ENCODE results near the gene MGARP. TPM values are rescaled to one million over a fixed set of nuclear protein-coding genes. Genes with fewer than 3 reads are reported as not detected.

Gene MGARP
- total RNA-seq, 1 experiment from 2014 or later = 0.22 TPM

- no TSS peak for BruUV-seq (replicated peaks)
- CTCF ChIA-PET = no interaction called here
- no peaks in the 10 kb centered on the region for H3K9me3 ChIP-seq (ENCODE audit: control insufficient read depth in 1 of 2, insufficient read depth in 1 of 2, low read depth in 1 of 2, low read length in 2 of 2)
- peak overlapping the region; percentile 86 for H2AFZ ChIP-seq (ENCODE audit: low read depth, low read length, poor library complexity, severe bottlenecking)
- H3K27me3 ChIP-seq (ENCODE audit: insufficient read depth, low read length) = no peaks in the 10 kb centered on the region
- no peaks in the 10 kb centered on the region for H4K20me1 ChIP-seq (ENCODE audit: insufficient read depth)
- no peak overlapping the region; the same call in 1 of the 2 replicates for H3K27ac ChIP-seq (ENCODE audit: low read depth, low read length)
- peaks cover 15 to 26% of the 10 kb centered on the region in 2 experiments for H3K4me1 ChIP-seq (ENCODE audit: control insufficient read depth in 1 of 2, insufficient read depth in 2 of 2, low read length in 2 of 2)
- no peaks in the 10 kb centered on the region for H3K79me2 ChIP-seq (ENCODE audit: insufficient read depth, low read length)
- peak overlapping the region; percentile 71 for H3K4me2 ChIP-seq (ENCODE audit: low read length)
- DNase-seq (ENCODE audit: low read depth, low spot score) (no peak), ATAC-seq (0 out of 2 replicates have a peak, but pooled peaks have one; percentile 16)
- intact Hi-C loops (cut with micrococcal nuclease) = no loop called here
- peak overlapping the region in 1 of 2 experiments; percentile 46; a peak in 2 of 4 replicates for H3K4me3 ChIP-seq (replicated peaks in 1 of 2; ENCODE audit: low read depth in 1 of 2, low read length in 2 of 2)
- RAD21 ChIA-PET (ENCODE audit: low non-redundant PET in 1 of 2, low total read pairs in 2 of 2, uncharacterized antibody in 2 of 2, unreplicated experiment in 2 of 2) = no interaction called here
- POLR2A ChIA-PET = interaction anchor here (1.2 to 1.8 kb wide), 2 partner anchors 9 to 34 kb away, joined by 4 read pairs; partner anchors contain the start of gene NAA15
- no peaks in the 10 kb centered on the region for H3K9me2 ChIP-seq (ENCODE audit: insufficient read depth)
- H3K9ac ChIP-seq (ENCODE audit: low read length) = peak overlapping the region; percentile 24; the same call in 1 of the 2 replicates
- TF ChIP-seq RAD21 (IDR thresholded peaks at IDR 0.05; ENCODE audit: low read depth) = no peak
- 0 out of 2 replicates have a peak, but pooled peaks have one; percentile 15 for TF ChIP-seq FOSL1 (IDR thresholded peaks at IDR 0.05; ENCODE audit: low read depth)
- TF ChIP-seq SIN3A (IDR thresholded peaks at IDR 0.05; ENCODE audit: low read depth) = no peak
- TF ChIP-seq SRF (IDR thresholded peaks at IDR 0.05; ENCODE audit: low read depth) = no peak
- no peak for TF ChIP-seq ZBTB33 (IDR thresholded peaks at IDR 0.05; ENCODE audit: extremely low read depth, insufficient replicate concordance, low read length)
- no peaks in the 10 kb centered on the region for H3K36me3 ChIP-seq (ENCODE audit: control insufficient read depth in 1 of 2, insufficient read depth in 2 of 2, low read length in 2 of 2)
Observed at GRCh38 chr4:139267301-139267700, 12.7 kb downstream of the MGARP start.

DNA sequence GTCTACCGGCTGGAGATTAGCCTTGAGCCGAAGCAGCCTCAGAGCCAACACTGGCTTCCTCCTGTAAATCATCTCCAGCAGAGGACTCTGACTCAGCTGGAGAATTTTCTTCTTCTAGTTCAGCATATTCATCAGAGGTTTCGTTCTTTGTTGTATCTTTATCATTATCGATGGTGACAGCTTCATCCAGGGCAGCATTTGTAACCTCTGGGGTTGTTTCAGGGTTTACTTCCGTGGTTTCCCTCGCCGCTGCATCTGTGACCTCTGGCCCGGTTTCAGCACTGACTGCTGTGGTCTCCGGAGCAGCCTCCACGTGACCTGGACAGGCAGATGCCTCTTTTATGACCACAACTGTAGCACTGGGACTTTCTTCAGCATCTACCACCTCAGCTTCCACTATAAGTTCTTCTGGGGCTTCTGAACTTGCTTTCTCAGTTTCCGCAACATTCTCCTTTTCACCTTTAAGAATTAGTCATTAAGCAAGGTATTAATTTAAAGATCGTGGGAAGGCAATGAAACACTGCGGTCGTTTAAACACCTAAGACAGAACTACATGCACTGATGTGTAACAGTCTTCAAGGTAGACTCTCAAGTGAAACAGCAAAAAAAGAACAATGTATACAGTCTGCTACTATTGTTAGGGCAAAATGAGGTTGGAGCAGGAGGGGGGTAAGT lies 13.3 kb downstream of the MGARP start:
- H3K4me2 ChIP-seq (ENCODE audit: low read length) = peak overlapping the region; percentile 71
- H3K36me3 ChIP-seq (ENCODE audit: control insufficient read depth in 1 of 2, insufficient read depth in 2 of 2, low read length in 2 of 2) = no peaks in the 10 kb centered on the region
- intact Hi-C loops (cut with micrococcal nuclease) = no loop called here
- peak; percentile 91 for ATAC-seq
- H3K4me1 ChIP-seq (ENCODE audit: control insufficient read depth in 1 of 2, insufficient read depth in 2 of 2, low read length in 2 of 2) = peaks cover 15 to 26% of the 10 kb centered on the region in 2 experiments
- no peaks in the 10 kb centered on the region for H3K27me3 ChIP-seq (ENCODE audit: insufficient read depth, low read length)
- peak overlapping the region; percentile 31; the same call in 1 of the 2 replicates for H3K27ac ChIP-seq (ENCODE audit: low read depth, low read length)
- peak overlapping the region; percentile 24 for H3K9ac ChIP-seq (ENCODE audit: low read length)
- RAD21 ChIA-PET (ENCODE audit: low non-redundant PET in 1 of 2, low total read pairs in 2 of 2, uncharacterized antibody in 2 of 2, unreplicated experiment in 2 of 2) = no interaction called here
- POLR2A ChIA-PET = interaction anchor here (1.2 to 1.8 kb wide), 2 partner anchors 8 to 35 kb away, joined by 4 read pairs; partner anchors contain the start of gene NAA15
- H3K9me3 ChIP-seq (ENCODE audit: control insufficient read depth in 1 of 2, insufficient read depth in 1 of 2, low read depth in 1 of 2, low read length in 2 of 2) = no peaks in the 10 kb centered on the region
- BruUV-seq (replicated peaks) = TSS peak; percentile 56
- H3K9me2 ChIP-seq (ENCODE audit: insufficient read depth) = no peaks in the 10 kb centered on the region
- CTCF ChIA-PET = interaction anchor here (1.4 to 1.5 kb wide), 2 partner anchors 21 to 29 kb away, joined by 3 to 6 read pairs; no protein-coding TSS in a partner anchor
- no peaks in the 10 kb centered on the region for H4K20me1 ChIP-seq (ENCODE audit: insufficient read depth)
- H3K4me3 ChIP-seq (replicated peaks in 1 of 2; ENCODE audit: low read depth in 1 of 2, low read length in 2 of 2) = peak overlapping the region; percentile 38 to 46
- H3K79me2 ChIP-seq (ENCODE audit: insufficient read depth, low read length) = no peaks in the 10 kb centered on the region
- DNase-seq (ENCODE audit: low read depth, low spot score) = no peak
- no peak for TF ChIP-seq ATF3 (IDR thresholded peaks at IDR 0.05)
- TF ChIP-seq CBX3 (IDR thresholded peaks at IDR 0.05; ENCODE audit: low read depth) = 0 out of 2 replicates have a peak, but pooled peaks have one; percentile 55
- TF ChIP-seq, protein P1, sequence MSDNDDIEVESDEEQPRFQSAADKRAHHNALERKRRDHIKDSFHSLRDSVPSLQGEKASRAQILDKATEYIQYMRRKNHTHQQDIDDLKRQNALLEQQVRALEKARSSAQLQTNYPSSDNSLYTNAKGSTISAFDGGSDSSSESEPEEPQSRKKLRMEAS (IDR thresholded peaks at IDR 0.05) = peak; percentile 67
- H2AFZ ChIP-seq (ENCODE audit: low read depth, low read length, poor library complexity, severe bottlenecking) = peak overlapping the region; percentile 86

Data from HCT116 (cell line).